Left hindlimb (tissue), 1 donor: ENCODE measurements around the gene USP33.
"Not testable (repeated sequence)": the region's sequence is repeated elsewhere in the genome, so short reads cannot be mapped to it uniquely, and the experiment has no call there.

Experiments used
- DNase-seq: peaks from one replicate; pipeline ENCODE4 v3.0.0-alpha.2; 2018

USP33 gene

DNA sequence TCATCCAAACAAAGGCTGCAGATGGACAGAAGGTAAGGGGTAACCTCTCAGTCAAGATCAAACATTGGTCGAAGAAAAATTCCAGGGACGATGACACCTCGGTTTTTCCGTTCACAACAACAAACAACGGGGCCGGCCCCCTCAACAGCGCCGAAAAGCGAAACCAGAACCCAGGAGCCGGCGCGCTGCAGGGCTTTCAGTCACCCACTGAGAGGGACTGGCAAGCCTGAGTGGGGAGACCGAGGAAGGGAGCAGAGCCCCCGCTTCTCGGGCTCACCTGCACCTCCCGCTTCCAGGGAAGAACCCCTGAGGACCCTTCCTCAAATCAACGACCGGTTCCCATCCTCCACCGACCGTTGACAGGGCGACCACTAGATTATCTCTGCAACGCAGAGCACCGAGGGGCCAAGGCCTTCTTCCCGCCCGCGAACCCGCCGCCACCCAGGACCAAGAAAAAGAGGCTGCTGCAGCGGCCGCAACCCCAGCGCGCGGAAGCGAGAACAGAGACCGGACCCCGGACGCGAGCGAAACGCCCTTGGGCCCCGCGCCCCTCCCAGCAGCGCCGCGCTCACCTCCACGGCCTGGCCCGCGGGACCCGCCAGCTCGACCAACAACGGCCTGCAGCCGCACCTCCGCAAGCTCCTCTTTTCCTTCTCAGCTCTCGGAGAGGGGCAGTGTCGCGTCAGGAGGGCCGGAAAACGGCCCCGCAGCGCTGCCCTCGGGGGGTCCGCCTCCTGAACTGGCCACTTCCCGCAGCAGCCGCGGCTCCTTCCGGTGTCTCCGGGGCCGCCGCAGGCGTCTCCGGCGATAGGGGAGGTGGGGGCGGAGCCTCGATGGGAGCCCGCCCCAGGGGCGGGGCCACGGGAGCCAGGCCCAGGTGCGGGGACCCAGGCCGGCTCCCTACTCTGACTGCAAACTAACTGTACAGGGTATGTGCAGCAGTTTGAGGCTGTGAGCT, at the start of gene USP33:
TSS of gene USP33 (minus strand) at position 782 of the 958 bp plus-strand sequence. CDS start 18,155 bp downstream, outside the sequence.
- peak; percentile 90 for DNase-seq

DNA sequence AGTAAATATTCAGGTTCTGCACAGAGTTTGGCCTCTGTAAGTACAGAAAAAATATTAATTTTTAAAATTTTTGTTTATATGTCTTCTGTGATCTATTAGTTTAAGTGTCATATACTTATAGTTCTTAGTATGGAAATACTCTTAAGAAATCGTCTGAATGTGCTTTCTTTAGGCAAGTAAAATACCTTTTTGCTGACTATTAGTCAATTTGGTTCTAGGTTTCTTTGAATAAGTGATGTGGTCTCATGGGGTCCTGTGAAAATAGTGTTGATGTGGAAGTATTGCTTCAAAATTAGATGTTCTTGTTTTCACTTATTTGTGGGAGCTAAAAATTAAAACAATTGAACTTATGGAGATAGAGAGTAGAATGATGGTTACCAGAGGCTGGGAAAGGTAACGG, 43.7 kb upstream of the USP33 start:
- no peak for DNase-seq

DNA sequence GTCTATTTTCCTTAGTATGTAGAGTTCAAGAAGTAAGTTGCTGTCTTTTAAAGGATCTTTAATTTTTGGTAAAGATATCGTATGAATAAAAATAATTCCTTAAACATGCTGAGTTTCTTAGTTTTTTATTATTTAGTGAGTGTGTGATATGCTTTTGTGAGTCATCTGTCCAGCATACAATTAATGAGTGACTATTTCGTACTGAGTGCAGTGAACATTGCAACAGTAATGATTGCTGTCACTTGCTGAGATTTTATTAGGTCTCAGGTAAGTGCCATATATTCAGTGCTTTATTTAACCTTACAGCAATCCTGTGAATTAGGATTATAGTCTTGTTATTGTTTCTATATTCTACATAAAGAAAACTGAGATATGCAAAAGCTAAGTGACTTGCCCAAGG, 42.4 kb upstream of the USP33 start:
- no peak for DNase-seq

DNA sequence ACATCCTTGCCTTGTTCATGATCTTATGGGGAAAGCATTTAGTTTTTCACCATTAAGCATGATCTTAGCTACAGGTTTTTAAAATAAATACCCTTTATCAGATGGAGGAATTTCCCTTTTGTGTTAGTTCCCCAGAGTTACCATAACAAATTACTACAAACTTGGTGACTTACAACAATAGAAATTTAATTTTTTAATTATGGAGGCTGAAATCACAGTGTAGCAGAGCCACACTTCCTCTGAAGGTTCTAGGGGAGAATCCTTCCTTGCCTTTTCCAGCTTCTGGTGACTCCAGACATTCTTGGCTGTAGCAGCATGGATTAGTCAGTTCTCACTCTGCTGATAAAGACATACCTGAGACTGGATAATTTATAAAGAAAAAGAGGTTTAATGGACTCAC, 38.3 kb upstream of the USP33 start:
- DNase-seq, result no peak

DNA sequence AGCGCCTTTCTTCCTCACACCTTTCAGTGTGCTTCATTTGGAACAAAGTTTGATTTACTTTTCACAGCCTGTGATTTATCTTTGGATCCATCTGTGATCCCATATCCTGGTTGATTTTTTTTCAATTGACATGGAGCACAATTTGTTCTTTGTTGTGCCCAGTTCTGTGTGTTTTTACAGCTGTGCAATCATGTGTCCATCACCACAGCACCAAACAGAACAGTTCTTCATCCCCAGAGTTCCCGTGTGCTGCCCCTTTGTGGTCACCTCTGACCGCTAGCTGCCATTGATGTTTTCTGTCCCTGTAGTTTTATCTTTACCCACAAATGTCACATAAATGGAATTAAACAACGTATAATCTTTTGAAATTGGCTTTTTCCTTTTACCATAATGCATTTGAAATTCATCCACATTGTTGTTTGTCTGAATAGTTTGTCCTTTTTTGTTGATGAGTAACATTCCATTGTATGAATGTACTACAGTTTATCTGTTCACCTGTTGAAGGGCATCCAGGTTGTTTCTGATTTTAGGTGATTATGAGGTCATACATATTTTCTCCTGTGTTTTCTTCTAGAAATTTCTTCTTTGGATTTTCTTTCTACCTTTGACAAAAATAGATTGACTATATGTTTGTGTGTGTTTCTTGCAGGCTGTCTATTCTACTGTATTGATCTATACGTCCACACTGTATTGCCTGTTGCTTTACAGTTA, 37.2 kb upstream of the USP33 start:
- no peak for DNase-seq

DNA sequence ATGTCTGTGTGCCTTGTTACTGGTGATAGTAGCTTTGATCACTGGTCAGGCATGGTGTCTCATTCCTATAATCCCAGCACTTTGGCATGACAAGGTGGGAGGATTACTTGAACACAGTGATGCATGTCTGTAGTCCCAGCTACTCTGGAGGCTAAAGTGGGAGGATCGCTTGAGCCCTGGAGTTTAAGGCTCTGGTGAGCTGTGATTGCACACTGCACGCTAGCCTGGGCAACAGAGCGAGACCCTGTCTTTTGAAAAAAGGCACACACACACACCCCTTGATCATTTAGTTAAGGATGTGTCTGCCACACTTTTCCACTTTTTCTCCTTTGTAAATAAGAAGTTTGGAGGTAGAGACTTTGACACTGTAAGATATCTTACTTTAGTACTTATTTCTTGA, 34.9 kb upstream of the USP33 start:
- no peak for DNase-seq

DNA sequence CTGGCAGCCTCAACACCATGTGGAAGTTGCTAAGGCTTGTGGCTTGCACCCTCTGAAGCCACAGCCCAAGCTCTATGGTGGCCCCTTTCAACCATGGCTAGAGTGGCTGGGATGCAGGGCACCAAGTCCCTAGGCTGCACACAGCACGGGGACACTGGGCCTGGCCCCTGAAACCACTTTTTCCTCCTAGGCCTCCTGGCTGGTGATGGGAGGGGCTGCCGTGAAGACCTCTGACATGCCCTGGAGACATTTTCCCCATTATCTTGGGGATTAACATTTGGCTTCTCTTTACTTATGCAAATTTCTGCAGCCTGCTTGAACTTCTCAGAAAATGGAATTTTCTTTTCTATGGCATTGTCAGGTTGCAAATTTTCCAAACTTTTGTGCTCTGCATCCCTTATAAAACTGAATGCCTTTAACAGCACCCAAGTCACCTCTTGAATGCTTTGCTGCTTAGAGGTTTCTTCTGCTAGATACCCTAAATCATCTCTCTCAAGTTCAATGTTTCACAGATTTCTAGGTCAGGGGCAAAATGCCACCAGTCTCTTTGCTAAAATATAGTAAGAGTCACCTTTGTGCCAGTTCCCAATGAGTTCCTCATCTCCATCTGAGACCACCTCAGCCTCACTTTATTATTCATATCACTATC, 26.6 kb upstream of the USP33 start:
- not testable (repeated sequence) for DNase-seq

DNA sequence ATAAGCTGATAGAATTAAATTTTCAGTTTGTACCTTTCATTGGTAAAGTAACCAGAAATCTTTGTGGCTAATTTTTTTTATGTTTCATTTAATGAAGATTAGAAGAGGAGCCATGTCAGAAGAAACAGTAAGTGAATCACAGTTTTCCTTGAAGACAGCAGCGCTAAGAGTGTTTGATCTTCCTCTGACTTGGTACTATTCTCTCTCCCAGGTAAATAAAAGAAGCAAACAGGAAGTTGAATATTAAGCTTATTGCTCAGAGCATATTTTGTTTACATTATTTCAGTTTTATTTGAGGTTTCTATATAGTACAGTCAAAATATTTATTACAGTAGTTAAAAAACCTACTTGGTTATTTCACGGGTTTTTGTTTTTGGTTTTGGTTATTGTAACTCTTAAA, 23.5 kb upstream of the USP33 start:
- DNase-seq, result no peak

DNA sequence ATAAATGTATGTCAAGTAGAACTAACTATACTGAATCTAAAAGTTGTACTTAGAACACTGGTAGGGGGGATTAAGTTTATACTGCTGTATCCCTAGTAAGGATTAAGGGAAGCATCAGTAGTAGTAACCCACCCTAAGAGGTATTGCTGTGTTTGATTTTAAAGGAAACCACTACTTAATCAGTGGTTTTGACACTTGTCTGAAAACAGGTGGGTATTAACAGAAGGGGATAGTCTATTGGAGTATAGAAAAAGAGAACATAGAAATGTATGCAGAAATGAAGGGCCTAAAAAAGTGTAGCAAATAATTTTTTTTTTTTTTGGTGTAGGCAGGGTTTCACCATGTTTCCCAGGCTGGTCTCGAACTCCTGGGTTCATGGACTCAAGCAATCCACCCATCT, 22.0 kb upstream of the USP33 start:
- DNase-seq, result no peak

DNA sequence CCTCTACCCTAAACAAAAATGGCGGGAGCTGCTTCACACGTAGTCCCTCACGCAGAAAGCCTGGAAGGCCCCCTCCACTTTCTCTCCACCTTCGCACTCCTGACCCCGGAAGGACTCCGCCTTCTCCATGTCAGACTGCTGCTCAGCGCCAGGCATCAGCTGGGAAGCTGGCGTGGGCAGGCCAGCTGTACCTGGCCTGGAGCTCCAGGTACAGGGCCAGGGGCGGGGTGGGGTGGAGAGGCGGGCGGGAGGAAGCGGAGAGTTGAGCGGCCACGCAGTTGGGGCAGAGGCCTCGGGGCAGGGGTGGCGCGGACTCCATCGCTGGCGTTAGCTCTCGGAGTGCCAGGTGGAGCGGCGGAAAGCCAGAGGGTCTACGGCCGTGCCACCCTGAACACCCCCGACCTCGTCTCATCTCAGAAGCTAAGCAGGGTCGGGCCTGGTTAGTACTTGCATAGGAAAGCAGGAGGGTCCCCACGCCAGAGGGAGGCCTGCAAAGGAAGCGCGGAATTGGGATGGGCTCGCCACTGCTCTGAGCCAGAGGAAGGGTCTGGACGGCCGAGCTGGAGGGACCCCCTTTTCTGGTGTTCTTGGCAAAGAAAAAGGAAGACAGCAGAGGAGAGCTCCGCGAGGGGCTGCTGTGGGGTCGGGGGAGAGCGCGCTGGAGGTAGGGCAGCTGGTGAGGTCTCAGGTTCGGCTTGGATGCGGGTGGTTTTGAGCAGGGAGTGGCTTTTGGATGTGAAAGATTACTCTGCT, 20.1 kb upstream of the USP33 start, which contains the start of gene MIGA1:
TSS of gene MIGA1 (plus strand) at position 121 of the 753 bp plus-strand sequence. CDS start 3,604 bp downstream, outside the sequence.
- DNase-seq, result peak; percentile 91

DNA sequence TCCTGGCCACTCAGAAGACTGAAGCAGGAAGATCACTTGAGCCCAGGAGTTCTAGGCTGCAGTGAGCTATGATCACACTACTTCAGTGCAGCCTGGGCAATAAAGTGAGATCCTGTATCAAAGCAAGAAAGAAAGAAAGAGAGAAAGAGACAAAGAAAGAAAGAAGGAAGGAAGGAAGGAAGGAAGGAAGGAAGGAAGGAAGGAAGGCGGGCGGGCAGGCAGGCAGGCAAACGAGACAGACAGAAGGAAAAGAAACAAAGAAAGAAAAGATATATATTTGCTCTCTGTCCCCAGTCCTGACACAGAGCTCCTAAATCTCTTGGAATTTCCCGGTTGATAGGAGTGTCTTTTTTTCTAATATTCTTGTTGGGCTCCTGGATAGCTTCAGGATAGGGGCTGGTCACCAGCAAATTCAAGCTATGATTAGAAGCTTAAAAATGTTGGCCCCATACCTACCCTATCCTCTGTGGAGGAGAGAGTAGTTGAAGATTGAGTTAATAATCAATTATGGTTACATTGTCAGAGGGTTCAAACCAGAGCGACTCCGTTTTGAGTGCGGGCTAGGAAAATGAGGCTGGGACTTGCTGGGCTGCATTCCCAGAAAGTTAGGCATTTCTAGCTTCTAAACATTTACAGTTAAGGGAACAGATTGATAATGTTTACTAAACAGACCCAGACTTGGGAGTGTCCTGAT, 16.5 kb upstream of the USP33 start:
- no peak for DNase-seq

DNA sequence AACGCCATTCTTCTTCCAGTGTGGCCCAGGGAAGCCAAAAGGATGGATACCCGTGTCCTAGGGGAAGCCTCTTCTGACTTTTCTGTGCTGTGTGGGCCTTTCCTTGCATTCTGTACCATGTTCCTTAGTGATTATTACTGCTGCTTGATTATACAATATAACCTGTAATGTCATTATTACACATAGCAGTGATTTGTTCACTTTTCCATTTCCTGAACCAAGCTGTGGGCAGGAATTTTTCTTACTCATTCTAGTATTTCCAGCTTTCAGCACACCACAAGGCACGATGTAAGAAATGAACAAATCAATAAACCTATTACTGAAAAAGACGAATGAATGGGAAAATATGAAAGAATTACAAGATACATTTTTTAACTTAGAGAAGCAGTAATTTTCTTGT, 8.4 kb upstream of the USP33 start:
- DNase-seq, result no peak

DNA sequence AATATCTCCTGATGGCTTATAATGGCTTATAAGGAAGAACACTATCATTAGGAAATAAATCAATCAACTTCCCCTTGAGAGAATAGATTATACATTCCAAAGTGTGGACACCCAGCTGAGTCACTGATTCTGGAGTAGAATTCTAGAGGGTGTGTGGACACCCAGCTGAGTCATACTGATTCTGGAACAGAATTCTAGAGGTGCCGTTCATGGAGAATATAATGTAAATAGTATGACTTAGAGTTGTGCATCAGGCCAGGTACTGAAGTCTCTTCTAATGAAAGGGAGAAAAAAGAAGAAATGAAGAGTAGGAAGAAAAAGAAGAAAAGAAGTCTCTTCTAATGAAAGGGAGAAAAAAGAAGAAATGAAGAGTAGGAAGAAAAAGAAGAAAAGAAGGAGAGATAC, 2.4 kb upstream of the USP33 start:
- no peak for DNase-seq

DNA sequence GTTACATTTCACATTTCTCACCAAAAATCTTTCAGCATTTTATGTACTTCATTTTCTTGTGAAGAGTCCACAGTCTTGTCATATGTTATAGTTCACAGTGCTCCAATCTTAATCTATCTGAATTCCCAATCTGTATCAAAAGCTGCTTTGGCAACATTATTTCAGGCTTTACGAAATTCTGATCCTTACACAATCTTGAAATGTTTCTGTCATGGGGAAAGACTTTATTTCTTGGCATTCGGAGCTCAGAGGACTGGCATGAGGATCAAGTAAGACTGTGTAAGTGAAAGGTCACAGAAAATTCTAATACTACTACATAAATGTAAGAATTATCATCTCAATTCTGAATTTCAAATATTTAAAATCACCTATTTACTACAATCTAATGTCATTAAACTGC, 2.0 kb downstream of the USP33 start:
- no peak for DNase-seq

DNA sequence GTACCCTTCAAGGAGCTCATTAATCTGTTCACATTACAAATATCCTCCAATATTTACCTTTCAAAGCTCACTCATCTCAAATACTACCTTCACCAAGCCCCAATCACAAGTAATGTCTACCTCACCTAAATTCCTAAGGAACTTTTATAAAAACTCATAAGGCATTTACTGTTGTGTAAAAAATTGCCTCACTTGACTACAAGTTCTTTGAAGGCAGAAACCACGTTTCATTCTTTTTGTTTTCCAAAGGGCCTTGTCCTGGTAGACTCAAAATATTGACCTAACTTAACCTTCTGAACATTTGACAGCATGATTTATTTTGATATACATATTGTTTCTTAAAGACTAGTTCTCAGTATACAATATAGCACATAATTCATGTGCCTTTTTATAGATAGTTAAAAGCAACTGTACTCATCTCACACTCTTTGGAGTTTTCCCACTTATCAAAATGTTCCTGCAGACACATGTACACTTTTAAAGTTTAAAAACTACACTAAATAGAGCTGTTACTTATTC, 2.5 kb downstream of the USP33 start:
- DNase-seq, result no peak

DNA sequence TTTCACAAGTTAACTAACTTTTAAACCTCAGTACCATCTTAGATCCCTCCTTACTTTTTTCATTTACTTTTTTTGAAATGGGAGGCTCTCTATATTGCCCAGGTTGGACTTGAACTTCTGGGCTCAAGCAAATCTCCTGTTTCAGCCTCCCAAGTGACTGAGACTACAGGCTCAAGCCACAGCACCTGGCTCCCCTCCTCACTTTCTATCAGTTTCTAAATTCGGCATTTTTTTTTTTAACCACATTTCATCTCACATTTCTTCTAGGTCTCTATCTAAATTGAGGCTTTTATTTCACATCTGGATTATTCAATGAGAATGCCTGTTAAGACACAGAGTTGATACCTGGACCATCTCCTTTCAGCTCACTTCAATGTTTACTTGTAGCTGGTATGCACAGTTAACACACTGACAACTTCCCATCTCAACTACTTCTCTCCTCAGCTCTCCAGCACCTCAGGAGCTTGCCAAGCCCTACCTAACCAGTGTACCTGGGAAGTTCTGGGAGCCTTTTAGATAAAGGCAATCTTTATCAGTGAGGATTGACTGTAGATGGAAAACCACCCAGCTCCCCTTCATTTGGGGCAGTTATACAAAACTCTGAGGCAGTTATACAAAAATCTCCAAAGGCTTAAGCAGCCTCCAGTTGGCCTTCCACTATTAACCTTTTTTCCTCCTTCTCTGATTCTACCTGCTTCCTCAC, 3.4 kb downstream of the USP33 start:
- DNase-seq, result no peak

DNA sequence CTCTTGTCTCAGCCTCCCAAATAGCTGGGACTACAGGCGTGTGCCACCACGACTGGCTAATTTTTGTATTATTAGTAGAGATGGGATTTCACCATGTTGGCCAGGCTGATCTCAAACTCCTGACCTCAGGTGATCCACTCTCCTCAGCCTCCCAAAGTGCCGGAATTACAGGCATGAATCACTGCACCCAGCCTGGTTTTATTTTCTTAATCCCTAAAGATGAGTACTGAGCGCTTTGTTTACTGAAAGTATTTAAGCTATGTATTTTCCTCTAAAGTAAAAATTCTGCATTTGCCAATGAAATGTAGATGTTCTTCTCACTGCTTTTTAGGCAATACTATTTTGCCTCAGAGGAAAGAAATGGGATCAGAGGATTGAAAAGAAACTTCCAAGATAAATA, 10.2 kb downstream of the USP33 start:
- DNase-seq, result not testable (repeated sequence)

DNA sequence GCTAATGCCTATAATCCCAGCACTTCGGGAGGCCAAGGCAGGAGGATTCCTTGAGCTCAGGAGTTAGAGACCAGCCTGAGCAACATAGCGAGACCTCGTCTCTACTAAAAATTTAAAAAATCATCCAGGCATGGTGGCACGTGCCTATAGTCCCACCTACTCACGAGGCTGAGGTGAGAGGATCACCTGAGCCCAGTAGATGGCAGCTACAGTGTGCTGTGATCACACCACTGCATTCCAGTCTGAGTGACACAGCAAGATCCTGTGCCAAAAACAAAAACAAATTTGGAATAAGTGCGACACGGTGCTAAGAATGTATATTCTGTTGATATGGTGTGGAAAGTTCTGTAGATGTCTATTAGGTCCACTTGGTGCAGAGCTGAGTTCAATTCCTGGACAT, 15.1 kb downstream of the USP33 start:
- DNase-seq, result no peak

DNA sequence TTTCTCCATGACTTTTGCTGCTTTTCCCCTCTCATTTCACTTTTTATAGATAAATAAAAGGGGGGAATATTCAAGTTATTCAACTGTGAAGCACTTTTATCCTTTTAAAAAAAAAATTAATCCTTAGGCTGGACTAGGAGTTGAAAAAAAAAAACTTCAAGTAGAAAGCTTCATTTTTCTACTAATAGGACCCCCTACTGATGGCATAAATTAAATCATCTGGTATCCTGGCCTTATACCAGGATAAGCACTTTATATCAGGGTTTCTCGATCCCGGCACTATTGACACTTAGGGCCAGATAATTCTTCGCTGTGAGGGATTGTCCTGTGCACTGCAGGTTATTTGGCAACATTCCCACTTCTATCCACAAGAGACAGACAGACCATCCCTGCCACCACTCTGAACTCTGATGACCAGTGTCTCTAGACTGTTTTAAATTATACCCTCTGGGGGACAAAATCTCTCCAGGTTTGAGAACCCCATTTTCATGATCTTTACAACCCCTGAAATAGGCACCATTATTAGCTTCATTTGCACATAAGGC, 17.6 kb downstream of the USP33 start:
- DNase-seq, result no peak

DNA sequence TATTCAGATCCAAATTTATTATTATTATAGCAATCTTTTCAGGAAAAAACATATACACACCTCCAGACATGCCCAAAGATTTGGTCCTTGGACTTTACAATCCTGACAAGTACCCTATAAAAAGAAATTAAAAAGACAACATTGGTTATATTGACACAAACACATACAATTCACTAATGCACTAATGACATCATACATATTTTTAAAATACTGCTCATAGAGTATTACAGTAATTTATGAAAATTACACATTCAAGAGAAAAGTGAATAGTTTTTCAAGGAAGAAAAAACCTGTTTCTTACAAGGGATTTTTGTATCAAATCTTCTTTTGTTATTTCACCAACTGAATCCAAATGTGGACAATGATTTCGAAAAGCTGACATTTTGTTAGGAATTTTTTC, 18.3 kb downstream of the USP33 start:
- no peak for DNase-seq

DNA sequence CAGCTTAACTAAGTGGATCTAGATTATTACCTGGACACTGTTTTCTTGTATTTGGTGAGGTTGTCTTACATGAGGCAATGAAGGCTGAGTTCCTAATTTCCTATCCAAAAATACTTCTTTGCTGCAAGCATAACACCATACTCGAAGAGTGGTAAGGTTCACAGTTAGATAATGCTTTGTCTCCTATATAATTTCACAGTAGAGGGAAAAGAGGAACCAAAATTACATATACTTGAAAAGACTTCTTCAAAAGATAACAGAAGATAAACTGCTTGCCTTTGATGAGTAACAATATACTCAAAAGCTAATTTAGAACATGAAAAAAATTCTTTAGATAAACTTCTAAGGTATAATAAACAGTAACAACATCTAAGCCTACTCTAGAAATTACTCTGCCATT, 20.4 kb downstream of the USP33 start:
- no peak for DNase-seq
